ENCODE measurements around the gene PFN2. TPM values are rescaled to one million over a fixed set of nuclear protein-coding genes. Genes with fewer than 3 reads are reported as not detected.
"Not testable (repeated sequence)": the region's sequence is repeated elsewhere in the genome, so short reads cannot be mapped to it uniquely, and the experiment has no call there.

Gene PFN2
- total RNA-seq, 1 donor from 2014 or later: 28.6 TPM

DNA sequence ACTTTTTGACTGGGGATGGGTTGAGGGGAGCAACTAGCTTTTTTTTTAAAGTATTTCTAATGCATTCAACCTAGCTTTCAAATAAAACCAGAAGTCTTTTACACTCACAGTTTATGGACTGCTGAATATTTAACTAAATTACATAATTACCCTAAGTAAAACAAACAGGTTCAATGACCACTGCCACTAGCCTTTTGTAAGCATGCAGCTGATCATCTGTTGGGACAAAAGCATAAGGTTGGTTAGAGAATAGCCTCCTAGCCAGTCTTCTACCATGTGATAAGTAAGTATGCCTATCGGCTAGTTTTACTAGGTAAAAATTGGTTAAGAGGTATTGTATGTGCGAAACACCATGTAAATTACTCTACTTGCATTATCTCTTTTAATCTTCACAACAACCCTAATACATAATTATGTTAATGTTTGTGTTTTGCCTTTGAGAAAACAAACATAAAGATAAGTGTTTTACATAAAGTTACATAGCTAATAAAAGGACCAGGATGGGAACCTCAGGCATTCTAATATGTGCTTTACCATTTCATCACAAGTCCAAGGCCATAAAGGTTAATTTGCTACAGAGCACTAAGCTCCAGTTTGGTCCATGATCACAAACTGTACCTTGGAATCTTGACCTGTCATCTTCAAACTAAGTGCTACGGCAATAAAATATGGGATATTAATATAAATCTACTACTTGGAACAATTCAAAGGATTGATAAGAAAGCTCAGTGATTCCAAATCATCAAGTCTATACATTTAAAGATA, 13.2 kb downstream of the PFN2 start:
- TF ChIP-seq, protein P1, sequence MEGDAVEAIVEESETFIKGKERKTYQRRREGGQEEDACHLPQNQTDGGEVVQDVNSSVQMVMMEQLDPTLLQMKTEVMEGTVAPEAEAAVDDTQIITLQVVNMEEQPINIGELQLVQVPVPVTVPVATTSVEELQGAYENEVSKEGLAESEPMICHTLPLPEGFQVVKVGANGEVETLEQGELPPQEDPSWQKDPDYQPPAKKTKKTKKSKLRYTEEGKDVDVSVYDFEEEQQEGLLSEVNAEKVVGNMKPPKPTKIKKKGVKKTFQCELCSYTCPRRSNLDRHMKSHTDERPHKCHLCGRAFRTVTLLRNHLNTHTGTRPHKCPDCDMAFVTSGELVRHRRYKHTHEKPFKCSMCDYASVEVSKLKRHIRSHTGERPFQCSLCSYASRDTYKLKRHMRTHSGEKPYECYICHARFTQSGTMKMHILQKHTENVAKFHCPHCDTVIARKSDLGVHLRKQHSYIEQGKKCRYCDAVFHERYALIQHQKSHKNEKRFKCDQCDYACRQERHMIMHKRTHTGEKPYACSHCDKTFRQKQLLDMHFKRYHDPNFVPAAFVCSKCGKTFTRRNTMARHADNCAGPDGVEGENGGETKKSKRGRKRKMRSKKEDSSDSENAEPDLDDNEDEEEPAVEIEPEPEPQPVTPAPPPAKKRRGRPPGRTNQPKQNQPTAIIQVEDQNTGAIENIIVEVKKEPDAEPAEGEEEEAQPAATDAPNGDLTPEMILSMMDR (IDR thresholded peaks at IDR 0.05): no peak
- ATAC-seq: no peak
- Histone ChIP-seq H3K4me3 (no peak overlapping the region), H3K27me3 (no peaks in the 10 kb centered on the region), H3K4me1 (no peaks in the 10 kb centered on the region), H3K27ac (no peak overlapping the region), H3K36me3 (no peaks in the 10 kb centered on the region), H3K9me3 (no peaks in the 10 kb centered on the region)
- intact Hi-C loops (cut with DNase I): no loop called here
- DNase-seq: no peak

DNA sequence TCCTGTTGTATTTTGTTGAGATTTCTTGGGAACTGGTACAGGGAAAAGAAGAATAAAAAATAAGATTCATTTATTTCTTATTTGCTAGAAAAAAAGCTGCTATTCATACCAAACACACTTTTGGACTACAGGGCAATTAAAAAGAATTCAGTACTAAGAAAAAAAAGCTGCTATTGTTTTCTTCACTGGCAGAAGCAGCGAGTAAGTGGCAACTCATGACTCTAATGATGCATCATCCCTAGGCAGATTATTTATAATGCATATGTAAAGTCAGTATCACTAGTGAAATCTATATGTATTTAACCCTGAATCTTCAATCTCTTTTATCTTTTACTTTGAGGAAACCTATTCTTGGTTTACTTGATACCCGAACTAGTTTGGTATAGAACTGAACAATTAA, 15.2 kb downstream of the PFN2 start:
- ATAC-seq (no peak), DNase-seq (no peak)
- Histone ChIP-seq H3K4me1 (no peaks in the 10 kb centered on the region), H3K27me3 (no peaks in the 10 kb centered on the region), H3K36me3 (no peaks in the 10 kb centered on the region), H3K4me3 (no peak overlapping the region), H3K27ac (no peak overlapping the region), H3K9me3 (no peaks in the 10 kb centered on the region)
- intact Hi-C loops (cut with DNase I): no loop called here
- TF ChIP-seq, protein P1 (IDR thresholded peaks at IDR 0.05): no peak

DNA sequence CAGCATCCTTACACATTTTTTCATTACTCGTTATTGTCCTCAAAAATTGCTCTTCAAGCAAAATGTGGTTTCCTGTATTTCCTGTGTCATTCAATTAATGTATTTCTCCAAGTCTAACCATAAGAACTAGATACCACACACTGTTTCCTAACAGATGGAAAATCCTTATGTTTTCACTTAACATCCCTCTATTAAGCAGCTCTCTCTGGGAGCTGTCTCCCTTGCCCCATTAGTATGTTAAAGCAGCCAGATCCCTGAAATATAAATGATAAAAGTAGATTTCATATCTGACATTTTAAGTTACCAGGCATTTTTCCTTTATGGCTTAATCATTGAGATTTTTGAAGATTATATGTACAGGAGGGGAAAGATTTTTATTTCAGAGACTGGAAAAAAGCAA, 15.9 kb downstream of the PFN2 start:
- Histone ChIP-seq H3K27me3 (no peaks in the 10 kb centered on the region), H3K4me3 (no peak overlapping the region), H3K36me3 (no peaks in the 10 kb centered on the region), H3K9me3 (no peaks in the 10 kb centered on the region), H3K27ac (no peak overlapping the region), H3K4me1 (no peaks in the 10 kb centered on the region)
- no peak for ATAC-seq
- TF ChIP-seq, protein P1 (IDR thresholded peaks at IDR 0.05): no peak
- DNase-seq: no peak
- intact Hi-C loops (cut with DNase I): no loop called here

DNA sequence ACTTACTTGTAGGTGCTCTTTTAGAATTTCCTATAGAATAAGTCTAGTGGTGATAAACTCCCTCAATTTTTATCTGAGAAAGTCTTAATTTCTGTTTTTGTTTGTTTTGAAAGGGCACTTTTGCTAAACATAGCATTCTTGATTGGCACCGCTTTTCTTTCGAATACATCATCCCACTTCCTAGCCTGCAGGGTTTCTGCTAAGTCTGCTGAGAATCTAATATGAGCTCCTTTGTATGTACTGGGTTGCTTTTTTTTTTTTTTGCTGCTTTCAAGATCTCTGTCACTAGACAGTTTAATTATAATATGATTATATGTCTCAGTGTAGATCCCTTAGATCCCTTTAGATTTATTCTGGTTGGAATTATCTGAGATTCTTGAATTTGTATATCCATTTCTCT, 21.5 kb downstream of the PFN2 start:
- intact Hi-C loops (cut with DNase I): no loop called here
- Histone ChIP-seq H3K4me1 (no peaks in the 10 kb centered on the region), H3K27me3 (no peaks in the 10 kb centered on the region), H3K9me3 (no peaks in the 10 kb centered on the region), H3K4me3 (no peak overlapping the region), H3K27ac (no peak overlapping the region), H3K36me3 (peaks cover 6% of the 10 kb centered on the region)
- ATAC-seq (no peak), DNase-seq (no peak)
- TF ChIP-seq, protein P1 (IDR thresholded peaks at IDR 0.05): no peak

DNA sequence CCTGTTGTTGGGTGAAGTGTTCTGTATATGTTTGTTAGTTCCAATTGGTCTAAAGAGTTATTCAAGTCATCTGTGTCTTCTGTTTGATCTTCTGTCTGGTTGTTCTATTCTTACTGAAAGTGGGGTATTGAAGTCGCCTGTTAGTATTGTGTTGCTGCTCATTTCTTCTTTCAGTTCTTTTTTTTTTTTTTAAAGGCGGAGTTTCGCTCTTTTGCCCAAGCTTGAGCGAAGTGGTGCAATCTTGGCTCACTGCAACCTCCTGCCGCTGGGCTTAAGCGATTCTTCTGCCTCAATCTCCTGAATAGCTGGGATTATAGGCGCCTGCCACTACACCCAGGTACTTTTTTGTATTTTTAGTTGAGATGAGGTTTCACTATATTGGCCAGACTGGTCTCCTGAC, 23.5 kb downstream of the PFN2 start:
- intact Hi-C loops (cut with DNase I): no loop called here
- Histone ChIP-seq H3K4me3 (no peak overlapping the region), H3K36me3 (peaks cover 6% of the 10 kb centered on the region), H3K27me3 (no peaks in the 10 kb centered on the region), H3K27ac (no peak overlapping the region), H3K4me1 (no peaks in the 10 kb centered on the region), H3K9me3 (no peaks in the 10 kb centered on the region)
- ATAC-seq: peak; percentile 34
- no peak for DNase-seq
- TF ChIP-seq, protein P1 (IDR thresholded peaks at IDR 0.05): no peak

DNA sequence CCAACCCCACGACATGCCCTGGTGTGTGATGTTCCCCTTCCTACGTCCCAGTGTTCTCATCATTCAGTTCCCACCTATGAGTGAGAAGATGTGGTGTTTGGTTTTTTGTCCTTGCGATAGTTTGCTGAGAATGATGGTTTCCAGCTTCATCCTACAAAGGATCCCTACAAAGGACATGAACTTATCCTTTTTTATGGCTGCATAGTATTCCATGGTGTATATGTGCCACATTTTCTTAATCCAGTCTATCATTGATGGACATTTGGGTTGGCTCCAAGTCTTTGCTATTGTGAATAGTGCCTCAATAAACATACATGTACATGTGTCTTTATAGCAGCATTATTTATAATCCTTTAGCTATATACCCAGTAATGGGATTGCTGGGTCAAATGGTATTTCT, 26.7 kb downstream of the PFN2 start:
- ATAC-seq; H3K27me3 ChIP-seq; H3K4me3 ChIP-seq; H3K27ac ChIP-seq; H3K4me1 ChIP-seq; intact Hi-C loops (cut with DNase I); DNase-seq; H3K9me3 ChIP-seq: not testable (repeated sequence)
- H3K36me3 ChIP-seq: peaks cover 10% of the 10 kb centered on the region

Measured in upper lobe of right lung (tissue), 1 donor.